PC-3 (cell line): ENCODE measurements around the gene SMC1A.

Experiments used
- CTCF ChIP-seq: fragments of 300-600 bp; sonication (generic); conservative IDR thresholded peaks from 2 replicates; pipeline ENCODE4 v1.5.1; 2017; ENCODE audit warnings: antibody characterized with exemption, low read depth, mild to moderate bottlenecking, low read length
- EZH2phosphoT487 ChIP-seq: fragments of 300-600 bp; sonication (generic); IDR thresholded peaks from 2 replicates; pipeline ENCODE4 v1.6.1; 2018; ENCODE audit warnings: mild to moderate bottlenecking, antibody characterized with exemption, low read length, borderline replicate concordance

- no peak for TF ChIP-seq CTCF
- TF ChIP-seq EZH2phosphoT487: no peak
Measured at GRCh38 chrX:53421772-53422085, 725 bp downstream of the SMC1A start.
